Sigmoid colon (tissue), 4 donors: ENCODE measurements around the gene UBE2QL1.

Experiments used
- EP300 ChIP-seq, 4 donors: sonication (generic); formaldehyde crosslinking; IDR thresholded peaks; one replicate each; pipeline ENCODE4 v1.6.1; 2017; ENCODE audit warnings: antibody characterized with exemption in 4 of 4
- POLR2A ChIP-seq, 2 donors: fragments of 450-650 bp; IDR thresholded peaks; one replicate each; pipeline ENCODE4 v1.6.1; 2016; ENCODE audit warnings: antibody characterized with exemption in 2 of 2, mild to moderate bottlenecking in 2 of 2, moderate library complexity in 2 of 2
- POLR2AphosphoS5 ChIP-seq, 4 donors: sonication (generic); formaldehyde crosslinking; IDR thresholded peaks; one replicate each; pipeline ENCODE4 v1.6.1; 2017; ENCODE audit warnings: antibody characterized with exemption in 4 of 4
- TF ChIP-seq, protein P1 (sequence below), 4 experiments: fragments of 450-650 bp in 3 of 4; fragments of 200-600 bp in 1 of 4; IDR thresholded peaks; one replicate each; pipeline ENCODE4 v1.5.1; 2016 to 2019; ENCODE audit warnings: antibody characterized with exemption in 4 of 4, mild to moderate bottlenecking in 3 of 4, moderate library complexity in 2 of 4

DNA sequence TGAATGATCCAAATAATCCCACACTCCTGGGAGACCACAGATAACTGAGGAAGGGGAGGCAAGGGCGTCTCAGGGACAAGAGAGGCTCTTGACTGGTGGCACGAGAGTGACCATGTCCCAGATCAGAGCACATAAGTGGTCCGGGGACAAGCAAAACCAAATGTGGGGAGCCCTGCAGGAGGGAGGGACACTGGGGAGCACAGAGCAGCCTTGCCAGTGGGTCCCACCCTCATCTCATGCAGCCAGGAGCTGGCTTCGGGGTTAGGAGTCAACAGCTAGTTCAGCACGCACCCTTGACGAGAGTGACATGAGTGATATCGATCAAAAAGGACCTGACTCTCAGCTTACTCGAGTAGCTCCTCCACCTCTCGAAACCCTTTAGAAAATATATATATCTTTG, 16.5 kb upstream of the UBE2QL1 start:
- TF ChIP-seq, protein P1, sequence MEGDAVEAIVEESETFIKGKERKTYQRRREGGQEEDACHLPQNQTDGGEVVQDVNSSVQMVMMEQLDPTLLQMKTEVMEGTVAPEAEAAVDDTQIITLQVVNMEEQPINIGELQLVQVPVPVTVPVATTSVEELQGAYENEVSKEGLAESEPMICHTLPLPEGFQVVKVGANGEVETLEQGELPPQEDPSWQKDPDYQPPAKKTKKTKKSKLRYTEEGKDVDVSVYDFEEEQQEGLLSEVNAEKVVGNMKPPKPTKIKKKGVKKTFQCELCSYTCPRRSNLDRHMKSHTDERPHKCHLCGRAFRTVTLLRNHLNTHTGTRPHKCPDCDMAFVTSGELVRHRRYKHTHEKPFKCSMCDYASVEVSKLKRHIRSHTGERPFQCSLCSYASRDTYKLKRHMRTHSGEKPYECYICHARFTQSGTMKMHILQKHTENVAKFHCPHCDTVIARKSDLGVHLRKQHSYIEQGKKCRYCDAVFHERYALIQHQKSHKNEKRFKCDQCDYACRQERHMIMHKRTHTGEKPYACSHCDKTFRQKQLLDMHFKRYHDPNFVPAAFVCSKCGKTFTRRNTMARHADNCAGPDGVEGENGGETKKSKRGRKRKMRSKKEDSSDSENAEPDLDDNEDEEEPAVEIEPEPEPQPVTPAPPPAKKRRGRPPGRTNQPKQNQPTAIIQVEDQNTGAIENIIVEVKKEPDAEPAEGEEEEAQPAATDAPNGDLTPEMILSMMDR (IDR thresholded peaks at IDR 0.05): no peak
- no peak for TF ChIP-seq EP300 (IDR thresholded peaks at IDR 0.05)
- no peak for TF ChIP-seq POLR2AphosphoS5 (IDR thresholded peaks at IDR 0.05)
- TF ChIP-seq POLR2A (IDR thresholded peaks at IDR 0.05): no peak
